SK-N-SH (cell line): ENCODE data around the gene CLDN18. TPM values are rescaled to one million over a fixed set of nuclear protein-coding genes. Genes with fewer than 3 reads are reported as not detected.

Experiments used
- CTCF ChIA-PET: fragments of 300-600, 350-600 bp; formaldehyde crosslinking; extraction: SDS; loops from one replicate; lab custom pipeline; 2021; lab: Yijun Ruan, JAX
- POLR2A ChIA-PET: fragments of 350-600 bp; sonication (Branson Sonifier 250); formaldehyde crosslinking; extraction: SDS; loops from one replicate; lab custom pipeline; 2020; ENCODE audit warnings: antibody characterized with exemption, inconsistent platforms; lab: Yijun Ruan, JAX
- DNase-seq: peaks from one replicate; pipeline ENCODE4 v3.0.0; 2012
- H2AFZ ChIP-seq: fragments of 200-600 bp; sonication (generic); 2 replicates; pipeline ENCODE4 v1.8.1; 2016; ENCODE audit warnings: antibody characterized with exemption, mild to moderate bottlenecking, low read depth
- H3F3A ChIP-seq: fragments of 200-600 bp; sonication (generic); replicated peaks from 2 replicates; pipeline ENCODE3; 2016; ENCODE audit warnings: antibody characterized with exemption, mild to moderate bottlenecking; ENCODE audit not compliant: insufficient read depth
- H3K27ac ChIP-seq, 2 experiments: fragments of 200-500 bp in 1 of 2; fragments of 200-600 bp in 1 of 2; sonication (Bioruptor generic) in 1 of 2; sonication (generic), shearing (Covaris generic) in 1 of 2; 2 replicates each; pipeline versions ENCODE4 v1.5.1 to v1.6.1; 2014 to 2016; ENCODE audit warnings: low read depth in 2 of 2, inconsistent platforms in 1 of 2, low read length in 1 of 2, mild to moderate bottlenecking in 1 of 2, mixed read lengths in 1 of 2
- H3K27me3 ChIP-seq: fragments of 200-600 bp; sonication (generic), shearing (Covaris generic); 2 replicates; pipeline ENCODE4 v1.6.1; 2016; ENCODE audit warnings: mixed run types; ENCODE audit not compliant: insufficient read depth
- H3K36me3 ChIP-seq, 2 experiments: fragments of 200-500 bp in 1 of 2; fragments of 200-600 bp in 1 of 2; sonication (Bioruptor generic) in 1 of 2; sonication (generic) in 1 of 2; replicated peaks in 1 of 2; 2 replicates each; pipeline versions ENCODE3 to v1.5.1; 2014 to 2016; ENCODE audit warnings: low read length in 1 of 2, mild to moderate bottlenecking in 1 of 2; ENCODE audit not compliant: insufficient read depth in 2 of 2, control insufficient read depth in 1 of 2
- H3K4me1 ChIP-seq, 2 experiments: fragments of 200-500 bp in 1 of 2; fragments of 200-600 bp in 1 of 2; sonication (Bioruptor generic) in 1 of 2; sonication (generic), shearing (Covaris generic) in 1 of 2; 2 replicates each; pipeline versions ENCODE4 v1.5.1 to v1.6.1; 2014 to 2016; ENCODE audit warnings: low read depth in 1 of 2, low read length in 1 of 2, mixed run types in 1 of 2; ENCODE audit not compliant: insufficient read depth in 2 of 2, control insufficient read depth in 1 of 2
- H3K4me2 ChIP-seq: fragments of 200-600 bp; sonication (generic), shearing (Covaris generic); 2 replicates; pipeline ENCODE4 v1.6.1; 2017; ENCODE audit warnings: mixed run types
- H3K4me3 ChIP-seq, 2 experiments: fragments of 200-500 bp in 1 of 2; fragments of 200-600 bp in 1 of 2; sonication (Bioruptor generic) in 1 of 2; sonication (generic), shearing (Covaris generic) in 1 of 2; 2 replicates each; pipeline versions ENCODE4 v1.5.1 to v1.8.1; 2014 to 2016; ENCODE audit warnings: low read depth in 2 of 2, inconsistent platforms in 1 of 2, low read length in 1 of 2, mild to moderate bottlenecking in 1 of 2, mixed read lengths in 1 of 2, moderate library complexity in 1 of 2
- H3K79me2 ChIP-seq: fragments of 200-600 bp; sonication (generic); 2 replicates; pipeline ENCODE4 v1.8.1; 2017; ENCODE audit warnings: mild to moderate bottlenecking; ENCODE audit not compliant: insufficient read depth
- H3K9ac ChIP-seq: fragments of 200-600 bp; sonication (generic); 2 replicates; pipeline ENCODE4 v1.6.1; 2017; ENCODE audit warnings: mixed run types
- H3K9me2 ChIP-seq: fragments of 200-600 bp; sonication (generic); 2 replicates; pipeline ENCODE4 v1.6.1; 2017; ENCODE audit warnings: mixed run types
- H3K9me3 ChIP-seq: fragments of 200-600 bp; sonication (generic); 2 replicates; pipeline ENCODE4 v1.6.1; 2017; ENCODE audit warnings: mixed run types, mild to moderate bottlenecking, moderate library complexity
- H4K20me1 ChIP-seq: fragments of 200-600 bp; sonication (generic); 2 replicates; pipeline ENCODE4 v1.6.1; 2017; ENCODE audit warnings: mild to moderate bottlenecking, mixed run types; ENCODE audit not compliant: insufficient read depth
- CHD2 ChIP-seq: fragments of 150-350 bp; IDR thresholded peaks from 2 replicates; pipeline ENCODE4 v1.6.1; 2018; ENCODE audit warnings: low read length; ENCODE audit not compliant: partially characterized antibody
- EP300 ChIP-seq, 2 experiments: IDR thresholded peaks; 2 replicates each; pipeline versions ENCODE4 v1.4.0 to v1.6.1; 2012; ENCODE audit warnings: borderline replicate concordance in 1 of 2, low read depth in 1 of 2, low read length in 1 of 2
- EZH2phosphoT487 ChIP-seq: fragments of 200-600 bp; sonication (generic); IDR thresholded peaks from 2 replicates; pipeline ENCODE4 v1.6.1; 2017; ENCODE audit warnings: low read depth, mixed run types, mild to moderate bottlenecking, antibody characterized with exemption, moderate library complexity, borderline replicate concordance
- FOXJ3 ChIP-seq: sonication (generic); formaldehyde crosslinking; IDR thresholded peaks from 2 replicates; pipeline ENCODE4 v1.5.1; 2020; ENCODE audit warnings: mild to moderate bottlenecking, missing genetic modification reagents
- GATA2 ChIP-seq: sonication (generic); formaldehyde crosslinking; IDR thresholded peaks from 2 replicates; pipeline ENCODE4 v1.5.0; 2020; ENCODE audit warnings: mild to moderate bottlenecking, missing genetic modification reagents
- MEF2A ChIP-seq: IDR thresholded peaks from 2 replicates; pipeline ENCODE4 v1.4.0; 2012; ENCODE audit warnings: low read depth, borderline replicate concordance
- NFIC ChIP-seq: IDR thresholded peaks from 2 replicates; pipeline ENCODE4 v1.4.0; 2012; ENCODE audit warnings: borderline replicate concordance
- NRF1 ChIP-seq: IDR thresholded peaks from 2 replicates; pipeline ENCODE4 v1.6.1; 2012; ENCODE audit warnings: low read depth, mild to moderate bottlenecking, low read length
- POLR2AphosphoS5 ChIP-seq: IDR thresholded peaks from 2 replicates; pipeline ENCODE4 v1.6.1; 2012; ENCODE audit warnings: low read depth, low read length
- RXRA ChIP-seq: IDR thresholded peaks from 2 replicates; pipeline ENCODE4 v1.4.0; 2012; ENCODE audit warnings: low read depth, mild to moderate bottlenecking, borderline replicate concordance
- SIN3A ChIP-seq: IDR thresholded peaks from 2 replicates; pipeline ENCODE4 v1.6.1; 2012; ENCODE audit warnings: low read depth, mild to moderate bottlenecking, low read length, moderate library complexity, borderline replicate concordance
- SMC3 ChIP-seq: IDR thresholded peaks from 2 replicates; pipeline ENCODE4 v1.6.1; 2012; ENCODE audit warnings: low read depth, low read length, improper control_type of control experiment
- TAF1 ChIP-seq: IDR thresholded peaks from 2 replicates; pipeline ENCODE4 v1.6.1; 2012; ENCODE audit warnings: low read depth, mild to moderate bottlenecking, low read length, moderate library complexity, borderline replicate concordance
- TCF12 ChIP-seq: IDR thresholded peaks from 2 replicates; pipeline ENCODE4 v1.4.0; 2012
- YY1 ChIP-seq: IDR thresholded peaks from 2 replicates; pipeline ENCODE4 v1.4.0; 2012; ENCODE audit warnings: low read depth, mild to moderate bottlenecking
- WGBS: methylation state at CpG from one replicate; pipeline ENCODE4 v1.1.6; 2017; ENCODE audit warnings: low lambda C conversion rate; 5-methylcytosine and 5-hydroxymethylcytosine counted together
- polyA plus RNA-seq, 3 experiments: library from polyadenylated mRNA; depleted of rRNA; stranded (reverse); fragments of >200 nt; gene quantifications; 2 replicates each; pipeline ENCODE4 v1.2.3, GENCODE V29; 2012
- TF ChIP-seq, protein P1 (sequence below): IDR thresholded peaks from 2 replicates; pipeline ENCODE4 v1.6.1; 2012; ENCODE audit warnings: mild to moderate bottlenecking, low read depth, low read length, moderate library complexity
- TF ChIP-seq, protein P2 (sequence below): fragments of 150-350 bp; IDR thresholded peaks from 2 replicates; pipeline ENCODE4 v1.6.1; 2016; ENCODE audit warnings: mild to moderate bottlenecking, low read depth, low read length
- TF ChIP-seq, protein P3 (sequence below): fragments of 150-350 bp; IDR thresholded peaks from 2 replicates; pipeline ENCODE4 v1.6.1; 2017; ENCODE audit warnings: antibody characterized with exemption, low read length, low read depth, borderline replicate concordance
- TF ChIP-seq, protein P4 (sequence below): fragments of 200-600 bp; sonication (generic); IDR thresholded peaks from 2 replicates; pipeline ENCODE4 v1.6.1; 2017; ENCODE audit warnings: antibody characterized with exemption, mild to moderate bottlenecking, moderate library complexity

The CLDN18 gene
- polyA plus RNA-seq, 1 of the 3 experiments (the other 2 are of a cell fraction), result not detected

DNA sequence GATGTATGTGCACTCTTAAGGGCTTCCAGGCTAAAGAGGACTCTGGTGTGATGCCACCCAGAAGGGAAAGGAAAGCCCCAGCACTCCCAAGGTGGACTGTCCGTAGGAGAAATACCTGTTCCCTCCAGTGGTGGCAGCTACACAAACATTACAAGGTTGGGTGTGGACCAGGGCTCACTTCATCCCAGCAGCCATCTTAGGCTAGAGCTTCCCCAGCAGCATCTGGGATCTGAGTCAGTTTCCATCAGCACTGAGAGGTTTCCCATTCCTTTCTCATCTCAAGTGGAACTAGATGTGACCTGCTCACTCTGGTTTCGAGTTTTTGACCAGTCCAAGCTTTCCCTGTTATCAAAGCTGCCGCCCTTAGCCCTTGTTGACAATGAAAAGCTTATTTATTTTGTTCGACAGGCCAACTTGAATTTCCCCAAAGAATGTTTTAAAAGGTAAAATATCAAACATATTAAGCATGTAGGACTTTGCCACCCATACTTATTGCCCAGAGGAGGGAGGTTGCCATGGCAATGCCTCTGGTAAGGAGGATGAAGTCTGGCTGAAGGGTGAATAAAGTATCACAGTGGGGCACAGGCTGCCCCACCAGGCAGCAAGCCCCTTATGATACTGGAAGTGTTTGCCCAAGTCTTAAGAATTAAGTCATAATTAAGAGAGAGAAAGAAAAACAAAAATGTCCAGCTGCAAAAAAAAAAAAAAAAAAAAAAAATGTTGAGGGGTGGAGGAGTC is 28.9 kb downstream of the CLDN18 start:
- 87% methylated on average over 3 of the region's 4 CpGs for WGBS
- Histone ChIP-seq H3K27ac (no peak overlapping the region), H3K4me2 (no peak overlapping the region), H3K4me3 (no peak overlapping the region), H3K36me3 (no peaks in the 10 kb centered on the region), H4K20me1 (no peaks in the 10 kb centered on the region), H3K9ac (no peak overlapping the region), H2AFZ (no peak overlapping the region), H3K9me3 (no peaks in the 10 kb centered on the region), H3F3A (peaks cover 13% of the 10 kb centered on the region), H3K4me1 (peaks cover 0 to 6% of the 10 kb centered on the region in 2 experiments; a peak in 1 of 4 replicates), H3K9me2 (no peaks in the 10 kb centered on the region), H3K27me3 (no peaks in the 10 kb centered on the region), H3K79me2 (no peaks in the 10 kb centered on the region)
- no peak for DNase-seq
- ChIA-PET CTCF (interaction anchor here (0.7 to 3.9 kb wide), 3 partner anchors 14 to 1006 kb away, joined by 3 to 14 read pairs (median 3); no protein-coding TSS in a partner anchor), POLR2A (no interaction called here)
- TF ChIP-seq POLR2AphosphoS5 (no peak), FOXJ3 (CRISPR knock-in tag) (no peak), NRF1 (no peak), CHD2 (no peak), MEF2A (no peak), SMC3 (no peak), TAF1 (no peak), TCF12 (no peak), YY1 (no peak), RXRA (no peak), SIN3A (no peak), EZH2phosphoT487 (no peak), EP300 (IDR thresholded peaks at IDR 0.05; ENCODE audit: borderline replicate concordance in 1 of 2, low read depth in 1 of 2, low read length in 1 of 2) (no peak), GATA2 (CRISPR knock-in tag) (no peak), NFIC (no peak)
- TF ChIP-seq, protein P1, sequence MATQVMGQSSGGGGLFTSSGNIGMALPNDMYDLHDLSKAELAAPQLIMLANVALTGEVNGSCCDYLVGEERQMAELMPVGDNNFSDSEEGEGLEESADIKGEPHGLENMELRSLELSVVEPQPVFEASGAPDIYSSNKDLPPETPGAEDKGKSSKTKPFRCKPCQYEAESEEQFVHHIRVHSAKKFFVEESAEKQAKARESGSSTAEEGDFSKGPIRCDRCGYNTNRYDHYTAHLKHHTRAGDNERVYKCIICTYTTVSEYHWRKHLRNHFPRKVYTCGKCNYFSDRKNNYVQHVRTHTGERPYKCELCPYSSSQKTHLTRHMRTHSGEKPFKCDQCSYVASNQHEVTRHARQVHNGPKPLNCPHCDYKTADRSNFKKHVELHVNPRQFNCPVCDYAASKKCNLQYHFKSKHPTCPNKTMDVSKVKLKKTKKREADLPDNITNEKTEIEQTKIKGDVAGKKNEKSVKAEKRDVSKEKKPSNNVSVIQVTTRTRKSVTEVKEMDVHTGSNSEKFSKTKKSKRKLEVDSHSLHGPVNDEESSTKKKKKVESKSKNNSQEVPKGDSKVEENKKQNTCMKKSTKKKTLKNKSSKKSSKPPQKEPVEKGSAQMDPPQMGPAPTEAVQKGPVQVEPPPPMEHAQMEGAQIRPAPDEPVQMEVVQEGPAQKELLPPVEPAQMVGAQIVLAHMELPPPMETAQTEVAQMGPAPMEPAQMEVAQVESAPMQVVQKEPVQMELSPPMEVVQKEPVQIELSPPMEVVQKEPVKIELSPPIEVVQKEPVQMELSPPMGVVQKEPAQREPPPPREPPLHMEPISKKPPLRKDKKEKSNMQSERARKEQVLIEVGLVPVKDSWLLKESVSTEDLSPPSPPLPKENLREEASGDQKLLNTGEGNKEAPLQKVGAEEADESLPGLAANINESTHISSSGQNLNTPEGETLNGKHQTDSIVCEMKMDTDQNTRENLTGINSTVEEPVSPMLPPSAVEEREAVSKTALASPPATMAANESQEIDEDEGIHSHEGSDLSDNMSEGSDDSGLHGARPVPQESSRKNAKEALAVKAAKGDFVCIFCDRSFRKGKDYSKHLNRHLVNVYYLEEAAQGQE, result no peak
- TF ChIP-seq, protein P2, sequence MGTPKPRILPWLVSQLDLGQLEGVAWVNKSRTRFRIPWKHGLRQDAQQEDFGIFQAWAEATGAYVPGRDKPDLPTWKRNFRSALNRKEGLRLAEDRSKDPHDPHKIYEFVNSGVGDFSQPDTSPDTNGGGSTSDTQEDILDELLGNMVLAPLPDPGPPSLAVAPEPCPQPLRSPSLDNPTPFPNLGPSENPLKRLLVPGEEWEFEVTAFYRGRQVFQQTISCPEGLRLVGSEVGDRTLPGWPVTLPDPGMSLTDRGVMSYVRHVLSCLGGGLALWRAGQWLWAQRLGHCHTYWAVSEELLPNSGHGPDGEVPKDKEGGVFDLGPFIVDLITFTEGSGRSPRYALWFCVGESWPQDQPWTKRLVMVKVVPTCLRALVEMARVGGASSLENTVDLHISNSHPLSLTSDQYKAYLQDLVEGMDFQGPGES, result no peak
- TF ChIP-seq, protein P3, sequence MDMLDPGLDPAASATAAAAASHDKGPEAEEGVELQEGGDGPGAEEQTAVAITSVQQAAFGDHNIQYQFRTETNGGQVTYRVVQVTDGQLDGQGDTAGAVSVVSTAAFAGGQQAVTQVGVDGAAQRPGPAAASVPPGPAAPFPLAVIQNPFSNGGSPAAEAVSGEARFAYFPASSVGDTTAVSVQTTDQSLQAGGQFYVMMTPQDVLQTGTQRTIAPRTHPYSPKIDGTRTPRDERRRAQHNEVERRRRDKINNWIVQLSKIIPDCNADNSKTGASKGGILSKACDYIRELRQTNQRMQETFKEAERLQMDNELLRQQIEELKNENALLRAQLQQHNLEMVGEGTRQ, result no peak
- TF ChIP-seq, protein P4, sequence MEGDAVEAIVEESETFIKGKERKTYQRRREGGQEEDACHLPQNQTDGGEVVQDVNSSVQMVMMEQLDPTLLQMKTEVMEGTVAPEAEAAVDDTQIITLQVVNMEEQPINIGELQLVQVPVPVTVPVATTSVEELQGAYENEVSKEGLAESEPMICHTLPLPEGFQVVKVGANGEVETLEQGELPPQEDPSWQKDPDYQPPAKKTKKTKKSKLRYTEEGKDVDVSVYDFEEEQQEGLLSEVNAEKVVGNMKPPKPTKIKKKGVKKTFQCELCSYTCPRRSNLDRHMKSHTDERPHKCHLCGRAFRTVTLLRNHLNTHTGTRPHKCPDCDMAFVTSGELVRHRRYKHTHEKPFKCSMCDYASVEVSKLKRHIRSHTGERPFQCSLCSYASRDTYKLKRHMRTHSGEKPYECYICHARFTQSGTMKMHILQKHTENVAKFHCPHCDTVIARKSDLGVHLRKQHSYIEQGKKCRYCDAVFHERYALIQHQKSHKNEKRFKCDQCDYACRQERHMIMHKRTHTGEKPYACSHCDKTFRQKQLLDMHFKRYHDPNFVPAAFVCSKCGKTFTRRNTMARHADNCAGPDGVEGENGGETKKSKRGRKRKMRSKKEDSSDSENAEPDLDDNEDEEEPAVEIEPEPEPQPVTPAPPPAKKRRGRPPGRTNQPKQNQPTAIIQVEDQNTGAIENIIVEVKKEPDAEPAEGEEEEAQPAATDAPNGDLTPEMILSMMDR, result no peak
